HG03460 (cell line): ENCODE data around the gene GTF2H3.

Experiments used
- ATAC-seq: cut with Tn5 transposase; IDR thresholded peaks from one replicate; pipeline ENCODE4 v1.9.1; 2021; ENCODE audit not compliant: unreplicated experiment

The GTF2H3 gene

GRCh38 chr12:123645380-123645779 is 11.8 kb downstream of the GTF2H3 start:
- ATAC-seq, result no peak

GRCh38 chr12:123645878-123646277 is 12.2 kb downstream of the GTF2H3 start:
- no peak for ATAC-seq

- ATAC-seq, result no peak
Measured at GRCh38 chr12:123648401-123648800, 14.8 kb downstream of the GTF2H3 start.

GRCh38 chr12:123654129-123654701 is 20.6 kb downstream of the GTF2H3 start:
- ATAC-seq, result no peak

GRCh38 chr12:123655420-123655819 is 21.8 kb downstream of the GTF2H3 start:
- ATAC-seq, result peak; percentile 93

- ATAC-seq, result no peak
Measured at GRCh38 chr12:123656392-123656791, 22.8 kb downstream of the GTF2H3 start.

- ATAC-seq, result no peak
Measured at GRCh38 chr12:123657211-123657610, 23.6 kb downstream of the GTF2H3 start.

- ATAC-seq, result no peak
Measured at GRCh38 chr12:123659996-123660727, 26.5 kb downstream of the GTF2H3 start.

GRCh38 chr12:123667771-123668170 is 34.1 kb downstream of the GTF2H3 start:
- ATAC-seq, result no peak

GRCh38 chr12:123670882-123671728 is 37.5 kb downstream of the GTF2H3 start, which contains the start of gene TCTN2:
Gene TCTN2, plus strand, starts transcription at chr12:123671113. Its CDS starts 128 bp downstream, at chr12:123671241.
- ATAC-seq, result peak; percentile 100

GRCh38 chr12:123671876-123672275 is 38.2 kb downstream of the GTF2H3 start:
- no peak for ATAC-seq

GRCh38 chr12:123675436-123675835 is 41.8 kb downstream of the GTF2H3 start:
- ATAC-seq, result no peak

- no peak for ATAC-seq
Measured at GRCh38 chr12:123676616-123677320, 43.1 kb downstream of the GTF2H3 start.

GRCh38 chr12:123678981-123679380 is 45.4 kb downstream of the GTF2H3 start:
- no peak for ATAC-seq

- no peak for ATAC-seq
Measured at GRCh38 chr12:123681605-123682004, 48.0 kb downstream of the GTF2H3 start.

GRCh38 chr12:123683964-123684363 is 50.3 kb downstream of the GTF2H3 start:
- no peak for ATAC-seq

GRCh38 chr12:123686636-123687190 is 53.1 kb downstream of the GTF2H3 start:
- ATAC-seq, result no peak

- no peak for ATAC-seq
Measured at GRCh38 chr12:123690191-123690840, 56.7 kb downstream of the GTF2H3 start.

- ATAC-seq, result no peak
Measured at GRCh38 chr12:123696207-123696606, 62.6 kb downstream of the GTF2H3 start.

- ATAC-seq, result no peak
Measured at GRCh38 chr12:123696646-123697045, 63.0 kb downstream of the GTF2H3 start.
